Effector memory CD4-positive, alpha-beta T cell (primary cell): ENCODE results near the gene TRUB2.
"Not testable (repeated sequence)": the region's sequence is repeated elsewhere in the genome, so short reads cannot be mapped to it uniquely, and the experiment has no call there.

Experiments
- DNase-seq, 3 donors: peaks; one replicate each; pipeline ENCODE4 v3.0.0-alpha.2; 2020
- H3K27ac ChIP-seq: 2 replicates; pipeline ENCODE4 v1.7.0; 2013; ENCODE audit warnings: mild to moderate bottlenecking, low read length, moderate library complexity; ENCODE audit not compliant: insufficient read depth, poor library complexity, severe bottlenecking
- H3K27me3 ChIP-seq: replicated peaks from 2 replicates; pipeline ENCODE4 v1.7.0; 2013; ENCODE audit warnings: mild to moderate bottlenecking, low read length; ENCODE audit not compliant: insufficient read depth, control insufficient read depth, poor library complexity, severe bottlenecking
- H3K36me3 ChIP-seq: 2 replicates; pipeline ENCODE4 v1.7.0; 2013; ENCODE audit warnings: mild to moderate bottlenecking, low read length, moderate library complexity; ENCODE audit not compliant: control insufficient read depth, insufficient read depth
- H3K4me1 ChIP-seq: 2 replicates; pipeline ENCODE4 v1.7.0; 2013; ENCODE audit warnings: low read length, mild to moderate bottlenecking; ENCODE audit not compliant: control insufficient read depth, insufficient read depth, poor library complexity, severe bottlenecking
- H3K4me3 ChIP-seq: 2 replicates; pipeline ENCODE4 v1.7.0; 2013; ENCODE audit warnings: low read length, low read depth, mild to moderate bottlenecking; ENCODE audit not compliant: insufficient read depth, poor library complexity, severe bottlenecking
- H3K9me3 ChIP-seq: 2 replicates; pipeline ENCODE4 v1.7.0; 2013; ENCODE audit warnings: mild to moderate bottlenecking, low read length, moderate library complexity; ENCODE audit not compliant: control insufficient read depth

The TRUB2 gene

GRCh38 chr9:128285033-128285784, 37.0 kb downstream of the TRUB2 start:
- Histone ChIP-seq H3K36me3 (peaks cover 20% of the 10 kb centered on the region), H3K9me3 (no peaks in the 10 kb centered on the region), H3K4me1 (no peaks in the 10 kb centered on the region), H3K4me3 (no peak overlapping the region), H3K27me3 (no peaks in the 10 kb centered on the region), H3K27ac (no peak overlapping the region)
- no peak for DNase-seq

- Histone ChIP-seq H3K4me3 (no peak overlapping the region), H3K27ac (no peak overlapping the region), H3K36me3 (peaks cover 15% of the 10 kb centered on the region), H3K27me3 (no peaks in the 10 kb centered on the region), H3K9me3 (no peaks in the 10 kb centered on the region), H3K4me1 (no peaks in the 10 kb centered on the region)
- no peak for DNase-seq
Measured at GRCh38 chr9:128282500-128282899, 39.7 kb downstream of the TRUB2 start.

- DNase-seq: no peak
- H3K9me3 ChIP-seq: no peaks in the 10 kb centered on the region
- H3K4me1 ChIP-seq: peaks cover 13% of the 10 kb centered on the region
- H3K27me3 ChIP-seq: no peaks in the 10 kb centered on the region
- no peak overlapping the region for H3K4me3 ChIP-seq
- no peaks in the 10 kb centered on the region for H3K36me3 ChIP-seq
- H3K27ac ChIP-seq: no peak overlapping the region
Measured at GRCh38 chr9:128280084-128280622, 42.1 kb downstream of the TRUB2 start.

- not testable (repeated sequence) for H3K36me3 ChIP-seq, H3K27ac ChIP-seq, DNase-seq, H3K4me3 ChIP-seq, H3K27me3 ChIP-seq, H3K9me3 ChIP-seq
- H3K4me1 ChIP-seq: peaks cover 17% of the 10 kb centered on the region
Measured at GRCh38 chr9:128279088-128280073, 42.9 kb downstream of the TRUB2 start.

GRCh38 chr9:128276574-128277270, 45.5 kb downstream of the TRUB2 start:
- Histone ChIP-seq H3K4me3 (peak overlapping the region; percentile 90), H3K27me3 (no peaks in the 10 kb centered on the region), H3K36me3 (no peaks in the 10 kb centered on the region), H3K4me1 (peaks cover 17% of the 10 kb centered on the region), H3K9me3 (no peaks in the 10 kb centered on the region), H3K27ac (peak overlapping the region; percentile 80)
- DNase-seq: no peak

GRCh38 chr9:128276008-128276573, 46.2 kb downstream of the TRUB2 start, which contains the start of gene SWI5:
Gene SWI5, plus strand, starts transcription at chr9:128276276.
- H3K4me3 ChIP-seq: peak within 1 kb of the TSS; percentile 90
- DNase-seq: peak; percentile 99 to 100 (median 100)
- H3K27ac ChIP-seq: peak within 1 kb of the TSS; percentile 83
- H3K4me1 ChIP-seq: peaks cover 17% of the 10 kb centered on the region
- H3K36me3 ChIP-seq: no peaks in the 10 kb centered on the region
- no peaks in the 10 kb centered on the region for H3K9me3 ChIP-seq
- H3K27me3 ChIP-seq: no peaks in the 10 kb centered on the region

- Histone ChIP-seq H3K36me3 (no peaks in the 10 kb centered on the region), H3K27me3 (no peaks in the 10 kb centered on the region), H3K9me3 (no peaks in the 10 kb centered on the region), H3K4me1 (peaks cover 17% of the 10 kb centered on the region), H3K4me3 (peak within 1 kb of the TSS; percentile 90), H3K27ac (peak within 1 kb of the TSS; percentile 83)
- no peak for DNase-seq
Measured at GRCh38 chr9:128275198-128276007, 46.8 kb downstream of the TRUB2 start, which contains the start of gene GOLGA2. Gene GOLGA2, minus strand, starts transcription at chr9:128276007. Its CDS starts 31 bp downstream, at chr9:128275976.

GRCh38 chr9:128274245-128274644, 48.0 kb downstream of the TRUB2 start:
- H3K27ac ChIP-seq: no peak overlapping the region
- H3K4me3 ChIP-seq: no peak overlapping the region
- no peaks in the 10 kb centered on the region for H3K27me3 ChIP-seq
- no peaks in the 10 kb centered on the region for H3K9me3 ChIP-seq
- DNase-seq: no peak
- no peaks in the 10 kb centered on the region for H3K36me3 ChIP-seq
- H3K4me1 ChIP-seq: peaks cover 17% of the 10 kb centered on the region
